HG02571 (cell line): Measurements from ENCODE around the gene AKT3.
A peak's percentile ranks its signal among the peaks of the same experiment; 100 is the strongest.
"Not testable (repeated sequence)": the region's sequence is repeated elsewhere in the genome, so short reads cannot be mapped to it uniquely, and the experiment has no call there.

Experiments
- ATAC-seq: cut with Tn5 transposase; IDR thresholded peaks from one replicate; pipeline ENCODE4 v1.9.1; 2021; ENCODE audit warnings: mild to moderate bottlenecking, moderate library complexity; ENCODE audit not compliant: unreplicated experiment

The AKT3 gene

GRCh38 chr1:243712941-243713340, 137.1 kb downstream of the AKT3 start:
- no peak for ATAC-seq

- ATAC-seq, result no peak
These were observed 137.8 kb downstream of the AKT3 start for GRCh38 chr1:243712242-243712641.

GRCh38 chr1:243710467-243710866, 139.6 kb downstream of the AKT3 start:
- ATAC-seq, result no peak

- no peak for ATAC-seq
These were observed 141.8 kb downstream of the AKT3 start for GRCh38 chr1:243708210-243708609.

- ATAC-seq, result no peak
These were observed 143.5 kb downstream of the AKT3 start for GRCh38 chr1:243706563-243706962.

GRCh38 chr1:243705585-243705984, 144.5 kb downstream of the AKT3 start:
- ATAC-seq, result no peak

- no peak for ATAC-seq
These were observed 148.2 kb downstream of the AKT3 start for GRCh38 chr1:243701872-243702271.

- ATAC-seq, result no peak
These were observed 156.2 kb downstream of the AKT3 start for GRCh38 chr1:243693800-243694199.

- ATAC-seq, result peak; percentile 58
These were observed 163.9 kb downstream of the AKT3 start for GRCh38 chr1:243686159-243686558.

- no peak for ATAC-seq
These were observed 169.2 kb downstream of the AKT3 start for GRCh38 chr1:243680860-243681259.

- no peak for ATAC-seq
These were observed 177.4 kb downstream of the AKT3 start for GRCh38 chr1:243672539-243673074.

GRCh38 chr1:243667591-243667990, 182.5 kb downstream of the AKT3 start:
- no peak for ATAC-seq

- ATAC-seq, result no peak
These were observed 182.9 kb downstream of the AKT3 start for GRCh38 chr1:243667133-243667532.

GRCh38 chr1:243663651-243664050, 186.4 kb downstream of the AKT3 start:
- no peak for ATAC-seq

GRCh38 chr1:243662169-243662568, 187.9 kb downstream of the AKT3 start:
- ATAC-seq, result not testable (repeated sequence)

GRCh38 chr1:243658594-243659105, 191.4 kb downstream of the AKT3 start:
- ATAC-seq, result no peak

- no peak for ATAC-seq
These were observed 192.2 kb downstream of the AKT3 start for GRCh38 chr1:243657793-243658192.

GRCh38 chr1:243649530-243649929, 200.5 kb downstream of the AKT3 start:
- not testable (repeated sequence) for ATAC-seq

GRCh38 chr1:243646841-243647240, 203.2 kb downstream of the AKT3 start:
- ATAC-seq, result no peak

- ATAC-seq, result no peak
These were observed 204.8 kb downstream of the AKT3 start for GRCh38 chr1:243645281-243645680.

GRCh38 chr1:243642936-243643335, 207.1 kb downstream of the AKT3 start:
- no peak for ATAC-seq

- no peak for ATAC-seq
These were observed 210.9 kb downstream of the AKT3 start for GRCh38 chr1:243639027-243639658.

- no peak for ATAC-seq
These were observed 211.9 kb downstream of the AKT3 start for GRCh38 chr1:243638186-243638585.
